ENCODE results near the gene OR51V1.

- TF ChIP-seq CTCF (IDR thresholded peaks at IDR 0.05): no peak
- no peak for TF ChIP-seq POLR2A (IDR thresholded peaks at IDR 0.05)
- no peak for TF ChIP-seq EP300 (IDR thresholded peaks at IDR 0.05)
Measured at GRCh38 chr11:5197536-5197935, 2.9 kb downstream of the OR51V1 start.
